Activated CD8-positive, alpha-beta T cell treated with anti-CD3 and anti-CD28 coated beads for 36 hours (primary cell): ENCODE measurements around the gene ALDOC. TPM values are rescaled to one million over a fixed set of nuclear protein-coding genes. Genes with fewer than 3 reads are reported as not detected.

Experiments
- ATAC-seq: fragments of 200-7000 bp; cut with Tn5 transposase; one replicate; pipeline ENCODE4 v1.10.0; 2021; ENCODE audit warnings: mild to moderate bottlenecking, moderate library complexity
- CTCF ChIA-PET: fragments of 350-600 bp; sonication (Branson Sonifier 250); formaldehyde crosslinking; loops from one replicate; lab custom pipeline; 2021; ENCODE audit warnings: antibody characterized with exemption; lab: Charles Lee
- POLR2A ChIA-PET: fragments of 350-600 bp; sonication (Branson Sonifier 250); formaldehyde crosslinking; loops from one replicate; lab custom pipeline; 2021; ENCODE audit warnings: antibody characterized with exemption; lab: Charles Lee
- DNase-seq: peaks from one replicate; pipeline ENCODE4 v3.0.0-alpha.2; 2020
- H3K27ac Mint-ChIP-seq: one replicate; pipeline ENCODE4 v1.8.0; 2021; ENCODE audit warnings: mild to moderate bottlenecking, mixed read lengths
- H3K27me3 Mint-ChIP-seq: one replicate; pipeline ENCODE4 v1.8.0; 2021; ENCODE audit warnings: mixed read lengths
- H3K36me3 Mint-ChIP-seq: one replicate; pipeline ENCODE4 v1.8.0; 2021; ENCODE audit warnings: low read depth, mixed read lengths
- H3K4me1 Mint-ChIP-seq: one replicate; pipeline ENCODE4 v1.8.0; 2021; ENCODE audit warnings: low read depth, mixed read lengths
- H3K4me3 Mint-ChIP-seq: one replicate; pipeline ENCODE4 v1.8.0; 2021; ENCODE audit warnings: mild to moderate bottlenecking, moderate library complexity, mixed read lengths
- H3K9me3 Mint-ChIP-seq: one replicate; pipeline ENCODE4 v1.8.0; 2021; ENCODE audit warnings: mixed read lengths
- intact Hi-C: fragments of 100-400 bp; cut with micrococcal nuclease; formaldehyde crosslinking; loops from one replicate; pipeline ENCODE4 v1.10.0; 2022
- total RNA-seq, 2 experiments: library from RNA; stranded (reverse); gene quantifications; one replicate each; pipeline ENCODE4 v1.2.3, GENCODE V29; 2021
- TF ChIP-seq, protein P1 (sequence below): fragments of 200-600 bp; IDR thresholded peaks from one replicate; pipeline ENCODE4 v1.8.0; 2022; ENCODE audit warnings: antibody characterized with exemption, mild to moderate bottlenecking

The ALDOC gene
- total RNA-seq, 2 experiments from 2014 or later, result 142 to 146 TPM

DNA sequence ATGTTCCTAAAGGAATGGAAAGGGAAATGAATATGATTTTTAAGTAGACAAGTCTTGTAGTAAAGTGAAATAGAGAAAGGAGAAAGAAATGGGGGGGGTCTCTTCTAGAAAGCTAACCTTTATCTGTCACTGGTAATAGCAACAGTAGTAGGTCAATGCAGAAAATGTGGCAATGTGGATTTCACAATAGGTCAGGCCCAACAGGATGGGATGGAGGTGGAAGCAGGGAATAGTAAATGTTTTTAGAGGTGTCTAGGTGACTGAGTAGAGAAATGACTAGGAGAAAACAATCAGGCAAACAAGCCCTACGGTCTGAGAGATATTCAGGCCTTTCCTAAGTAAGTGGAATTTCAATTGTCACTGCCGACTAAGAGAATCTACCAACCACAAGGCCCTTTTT is 43.3 kb upstream of the ALDOC start:
- CTCF ChIA-PET, result interaction anchor here (1.2 to 1.4 kb wide), 2 partner anchors 28 to 49 kb away, joined by 3 to 4 read pairs; partner anchors contain the start of gene PIGS
- Mint-ChIP-seq H3K36me3 (peaks cover 57% of the 10 kb centered on the region), H3K27ac (no peak overlapping the region), H3K4me3 (no peak overlapping the region), H3K9me3 (no peaks in the 10 kb centered on the region), H3K4me1 (no peaks in the 10 kb centered on the region), H3K27me3 (no peaks in the 10 kb centered on the region)
- DNase-seq (no peak), ATAC-seq (no peak)
- TF ChIP-seq, protein P1, sequence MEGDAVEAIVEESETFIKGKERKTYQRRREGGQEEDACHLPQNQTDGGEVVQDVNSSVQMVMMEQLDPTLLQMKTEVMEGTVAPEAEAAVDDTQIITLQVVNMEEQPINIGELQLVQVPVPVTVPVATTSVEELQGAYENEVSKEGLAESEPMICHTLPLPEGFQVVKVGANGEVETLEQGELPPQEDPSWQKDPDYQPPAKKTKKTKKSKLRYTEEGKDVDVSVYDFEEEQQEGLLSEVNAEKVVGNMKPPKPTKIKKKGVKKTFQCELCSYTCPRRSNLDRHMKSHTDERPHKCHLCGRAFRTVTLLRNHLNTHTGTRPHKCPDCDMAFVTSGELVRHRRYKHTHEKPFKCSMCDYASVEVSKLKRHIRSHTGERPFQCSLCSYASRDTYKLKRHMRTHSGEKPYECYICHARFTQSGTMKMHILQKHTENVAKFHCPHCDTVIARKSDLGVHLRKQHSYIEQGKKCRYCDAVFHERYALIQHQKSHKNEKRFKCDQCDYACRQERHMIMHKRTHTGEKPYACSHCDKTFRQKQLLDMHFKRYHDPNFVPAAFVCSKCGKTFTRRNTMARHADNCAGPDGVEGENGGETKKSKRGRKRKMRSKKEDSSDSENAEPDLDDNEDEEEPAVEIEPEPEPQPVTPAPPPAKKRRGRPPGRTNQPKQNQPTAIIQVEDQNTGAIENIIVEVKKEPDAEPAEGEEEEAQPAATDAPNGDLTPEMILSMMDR, result no peak
- POLR2A ChIA-PET, result interaction anchor here (0.8 to 2.1 kb wide), 4 partner anchors 8 to 25 kb away, joined by 3 to 7 read pairs (median 4); partner anchors contain the start of gene BLTP2
- intact Hi-C loops, result no loop called here

DNA sequence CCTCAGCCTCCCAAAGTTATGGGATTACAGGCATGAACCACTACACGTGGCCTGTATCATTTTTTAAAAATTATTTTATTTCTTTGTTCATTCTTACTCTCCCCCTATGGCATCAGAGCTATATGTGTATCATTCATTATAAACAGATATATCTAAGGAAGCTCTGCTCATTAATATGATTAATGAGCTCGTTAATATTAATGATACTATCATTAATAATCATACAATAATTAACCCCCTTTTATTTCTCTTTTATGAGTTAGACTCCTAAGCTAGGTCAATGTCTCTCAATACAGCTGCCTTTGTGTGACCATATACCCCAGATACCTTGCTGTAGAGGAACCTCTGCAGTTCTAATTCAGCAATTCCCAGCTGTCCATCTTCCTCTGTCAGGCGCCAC is 41.8 kb upstream of the ALDOC start:
- POLR2A ChIA-PET, result interaction anchor here (0.6 to 1.3 kb wide), 5 partner anchors 8 to 523 kb away, joined by 3 to 4 read pairs (median 3); partner anchors contain the start of genes ALDOC and BLTP2
- H3K9me3 Mint-ChIP-seq, result no peaks in the 10 kb centered on the region

DNA sequence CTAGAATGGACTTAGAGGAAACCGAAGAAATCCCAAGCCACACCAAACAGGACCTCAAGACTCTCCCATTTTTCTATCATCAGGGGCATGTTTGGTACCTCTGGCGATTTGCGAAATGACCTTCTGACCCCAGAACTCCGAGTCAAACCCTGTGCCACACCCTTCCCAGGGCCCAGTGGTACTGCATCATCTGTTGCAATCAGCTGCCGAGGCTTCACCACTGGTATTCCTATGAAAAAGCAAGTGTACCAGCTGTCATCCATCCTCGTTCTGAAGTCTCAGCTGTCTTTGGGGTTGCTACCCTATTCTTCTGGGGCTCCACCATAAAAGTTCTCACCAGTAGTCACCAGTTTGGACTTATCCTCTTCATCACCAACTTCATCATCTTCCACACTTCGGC is 39.6 kb upstream of the ALDOC start:
- DNase-seq (no peak), ATAC-seq (no peak)
- TF ChIP-seq, protein P1, result no peak
- H3K9me3 Mint-ChIP-seq, result no peaks in the 10 kb centered on the region
- peaks cover 58% of the 10 kb centered on the region for H3K36me3 Mint-ChIP-seq
- no peaks in the 10 kb centered on the region for H3K27me3 Mint-ChIP-seq
- POLR2A ChIA-PET, result interaction anchor here (0.5 to 1.0 kb wide), 3 partner anchors 17 to 45 kb away, joined by 3 to 4 read pairs (median 3); partner anchors contain the start of genes PIGS and SPAG5
- intact Hi-C loops, result no loop called here
- no peak overlapping the region for H3K27ac Mint-ChIP-seq
- no peaks in the 10 kb centered on the region for H3K4me1 Mint-ChIP-seq
- no peak overlapping the region for H3K4me3 Mint-ChIP-seq
- CTCF ChIA-PET, result interaction anchor here (1.1 kb wide), 1 partner anchor 30 kb away, joined by 3 read pairs; no protein-coding TSS in a partner anchor

More for the DNA sequence above, 41.8 kb upstream of the ALDOC start:
- Mint-ChIP-seq H3K27me3 (no peaks in the 10 kb centered on the region), H3K36me3 (peaks cover 65% of the 10 kb centered on the region), H3K4me1 (no peaks in the 10 kb centered on the region), H3K27ac (no peak overlapping the region), H3K4me3 (no peak overlapping the region)
- intact Hi-C loops, result no loop called here
- CTCF ChIA-PET, result interaction anchor here (0.9 to 1.2 kb wide), 2 partner anchors 26 to 28 kb away, joined by 4 to 5 read pairs; no protein-coding TSS in a partner anchor
- TF ChIP-seq, protein P1, result no peak
- no peak for ATAC-seq
- DNase-seq, result no peak

DNA sequence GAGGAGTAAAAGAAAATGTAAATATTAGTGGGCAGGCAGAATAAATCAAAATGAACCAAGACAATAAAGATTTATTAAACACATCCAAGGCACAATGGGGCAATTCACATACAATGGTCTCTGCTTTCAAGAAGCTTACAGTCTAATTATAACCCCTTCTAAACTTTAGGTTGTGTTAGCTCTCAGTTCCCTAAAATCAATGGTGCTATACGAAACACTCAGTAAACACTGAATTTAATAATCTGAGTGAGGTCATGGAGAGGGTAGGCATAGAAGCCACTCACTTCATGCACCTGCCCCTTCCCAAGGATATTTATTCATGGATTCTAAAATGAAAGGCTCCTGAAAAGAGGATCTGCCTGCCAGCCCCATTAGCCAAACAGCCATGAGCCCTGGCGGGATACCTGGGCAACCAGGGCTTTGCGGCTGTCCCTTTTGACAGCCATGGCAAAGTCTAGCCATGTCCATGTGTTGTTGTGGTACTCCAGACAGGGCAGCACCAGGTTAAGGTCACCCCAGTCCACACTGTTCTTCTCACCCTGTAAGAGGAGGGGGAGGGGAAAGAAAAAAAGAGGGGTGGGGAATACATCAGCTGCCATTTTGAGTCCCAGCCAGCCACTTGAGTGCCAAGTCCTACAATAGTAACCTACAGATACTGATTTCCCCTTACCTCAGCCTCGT is 38.7 kb upstream of the ALDOC start:
- ATAC-seq (no peak), DNase-seq (no peak)
- Mint-ChIP-seq H3K36me3 (peaks cover 55% of the 10 kb centered on the region), H3K4me1 (no peaks in the 10 kb centered on the region), H3K27ac (no peak overlapping the region), H3K9me3 (no peaks in the 10 kb centered on the region), H3K4me3 (no peak overlapping the region), H3K27me3 (no peaks in the 10 kb centered on the region)
- intact Hi-C loops, result no loop called here
- TF ChIP-seq, protein P1, result no peak
- POLR2A ChIA-PET, result interaction anchor here (1.1 to 1.2 kb wide), 2 partner anchors 16 to 35 kb away, joined by 3 read pairs; no protein-coding TSS in a partner anchor
- CTCF ChIA-PET, result interaction anchor here (1.2 to 1.4 kb wide), 2 partner anchors 17 to 53 kb away, joined by 3 read pairs; no protein-coding TSS in a partner anchor
